Motor neuron (in vitro differentiated cells): Measurements from ENCODE around the gene RANGRF. TPM values are rescaled to one million over a fixed set of nuclear protein-coding genes. Genes with fewer than 3 reads are reported as not detected.
A peak's percentile ranks its signal among the peaks of the same experiment; 100 is the strongest.
"Not testable (repeated sequence)": the region's sequence is repeated elsewhere in the genome, so short reads cannot be mapped to it uniquely, and the experiment has no call there.

Experiments
- ATAC-seq, 8 experiments: fragments of 200-7000 bp; cut with Tn5 transposase; replicated peaks in 6 of 8; 2 replicates each; pipeline ENCODE4 v1.8.0; 2021; ENCODE audit warnings: mild to moderate bottlenecking in 8 of 8, moderate library complexity in 8 of 8
- H3K27ac ChIP-seq, 2 donors: fragments of 250-450 bp; sonication (Bioruptor Pico); 2 replicates each; pipeline ENCODE4 v1.9.0; 2021; ENCODE audit warnings: antibody characterized with exemption in 2 of 2, mild to moderate bottlenecking in 2 of 2, moderate library complexity in 1 of 2
- H3K4me1 ChIP-seq, 2 donors: fragments of 250-450 bp; sonication (Bioruptor Pico); replicated peaks in 1 of 2; 2 replicates each; pipeline ENCODE4 v1.6.1; 2021; ENCODE audit warnings: antibody characterized with exemption in 2 of 2, mild to moderate bottlenecking in 2 of 2, moderate library complexity in 1 of 2
- H3K4me3 ChIP-seq, 5 donors: fragments of 250-450 bp; sonication (Bioruptor Pico); 2 replicates each; pipeline ENCODE4 v1.9.0; 2021; ENCODE audit warnings: antibody characterized with exemption in 5 of 5, mild to moderate bottlenecking in 5 of 5, moderate library complexity in 4 of 5
- WGBS, 10 experiments: fragments of 450-650 bp; shearing (Covaris generic); methylation state at CpG; one replicate each; pipeline ENCODE4 v1.0.0; 2022; 5-methylcytosine and 5-hydroxymethylcytosine counted together
- in situ Hi-C, 9 experiments: fragments of 400-800 bp; cut with MboI; loops; one replicate each; pipeline ENCODE4 v1.15.0; 2021; ENCODE audit warnings: low sequenced_read_pairs in 9 of 9, low pct_unique_long_range_greater_than_20kb in 2 of 9; ENCODE audit not compliant: unreplicated experiment in 9 of 9
- total RNA-seq, 8 experiments: library from RNA; unstranded; fragments of 300-600 nt; gene quantifications; 2 replicates each; pipeline versions ENCODE4 v1.2.3 to v1.2.4, GENCODE V29; 2022

RANGRF gene
- 10 to 100 TPM; 17.0 to 26.9 (median 23.1) TPM for total RNA-seq

DNA sequence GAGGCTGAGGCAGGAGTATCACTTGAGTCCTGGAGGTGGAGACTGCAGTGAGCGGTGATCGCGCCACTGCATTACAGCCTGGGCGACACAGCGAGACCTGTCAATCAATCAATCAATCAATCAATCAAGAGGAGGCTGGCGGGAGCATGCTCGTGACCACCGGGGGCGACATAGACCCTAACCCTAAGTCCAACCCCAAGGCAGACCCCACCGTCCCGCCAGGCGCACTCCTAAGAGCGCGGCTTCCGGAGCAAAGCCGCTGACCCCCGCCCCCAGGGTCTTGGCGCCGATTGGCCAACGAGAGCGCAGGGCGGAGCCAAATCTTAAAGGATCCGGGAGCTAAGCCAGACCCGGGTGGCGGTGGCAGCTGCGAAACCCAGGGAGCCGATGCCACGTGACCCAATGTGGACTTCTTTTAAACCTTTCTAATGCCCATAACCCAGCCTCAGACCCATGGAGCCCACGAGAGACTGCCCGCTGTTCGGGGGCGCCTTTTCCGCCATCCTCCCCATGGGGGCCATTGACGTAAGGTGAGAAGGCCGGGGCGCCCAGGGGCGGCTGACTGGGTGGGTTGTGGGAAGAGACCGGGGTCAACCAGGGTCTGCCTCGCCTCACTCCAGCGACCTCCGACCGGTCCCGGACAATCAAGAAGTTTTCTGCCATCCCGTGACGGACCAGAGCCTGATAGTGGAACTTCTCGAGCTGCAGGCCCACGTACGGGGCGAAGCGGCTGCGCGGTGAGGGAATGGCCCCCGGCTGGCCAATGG is at the start of gene RANGRF:
RANGRF (plus strand) TSS at position 335 of the 767 bp plus-strand sequence; CDS start at position 454, 119 bp downstream.
- H3K4me1 ChIP-seq: peaks cover 5 to 10% of the 10 kb centered on the region in 2 donors
- 0 to 3% (median 0%) methylated on average over 1 to 8 of the region's 53 CpGs; no CpG with 5 or more reads in 4 of the 10 experiments for WGBS, 10 experiments
- peak; percentile 86 to 95 (median 94) for ATAC-seq
- H3K27ac ChIP-seq: peak within 1 kb of the TSS; percentile 48 to 53
- H3K4me3 ChIP-seq: peak within 1 kb of the TSS; percentile 56 to 96 (median 66)
- in situ Hi-C loops: no loop called here

- Histone ChIP-seq H3K4me1 (no peaks in the 10 kb centered on the region), H3K4me3 (no peak overlapping the region), H3K27ac (no peak overlapping the region)
- ATAC-seq: no peak
- in situ Hi-C loops: no loop called here
- 89 to 100% (median 94%) methylated on average over 2 to 5 of the region's 5 CpGs; no CpG with 5 or more reads in 2 of the 10 experiments for WGBS, 10 experiments
Measured at GRCh38 chr17:8243827-8244226, 44.6 kb upstream of the RANGRF start.

DNA sequence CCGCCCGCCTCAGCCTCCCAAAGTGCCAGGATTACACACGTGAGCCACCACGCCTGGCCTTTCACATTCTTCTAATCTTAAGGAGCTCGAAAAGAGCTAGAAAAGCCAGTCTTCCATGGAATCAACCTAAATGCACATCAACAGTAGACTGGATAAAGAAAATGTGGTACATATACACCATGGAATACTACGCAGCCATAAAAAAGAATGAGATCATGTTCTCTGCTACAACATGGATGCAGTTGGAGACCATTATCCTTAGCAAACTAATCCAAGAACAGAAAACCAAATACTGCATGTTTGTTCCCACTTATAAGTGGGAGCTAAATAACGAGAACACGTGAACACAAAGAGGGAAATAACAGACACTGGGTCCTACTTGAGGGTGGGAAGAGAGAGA is 43.7 kb upstream of the RANGRF start:
- in situ Hi-C loops: no loop called here
- WGBS, 10 experiments: 88 to 100% (median 100%) methylated on average over 2 to 6 of the region's 8 CpGs; no CpG with 5 or more reads in 1 of the 10 experiments
- Histone ChIP-seq H3K4me3 (no peak overlapping the region), H3K27ac (no peak overlapping the region), H3K4me1 (peaks cover under 1 to 1% of the 10 kb centered on the region in 2 donors)
- no peak for ATAC-seq

- in situ Hi-C loops: no loop called here
- Histone ChIP-seq H3K27ac (peak within 1 kb of the TSS; percentile 90 to 93), H3K4me1 (peaks cover 6 to 7% of the 10 kb centered on the region in 2 donors), H3K4me3 (peak within 1 kb of the TSS; percentile 52 to 83 (median 69))
- ATAC-seq: peak; percentile 56 to 84 (median 74)
- WGBS, 10 experiments: 0 to 7% (median 0%) methylated on average over 2 to 23 of the region's 58 CpGs; no CpG with 5 or more reads in 3 of the 10 experiments
Measured at GRCh38 chr17:8248751-8249607, 39.5 kb upstream of the RANGRF start, which contains the start of gene PFAS. Gene PFAS (plus strand): TSS chr17:8249289. CDS start chr17:8253938, 4,649 bp downstream.

DNA sequence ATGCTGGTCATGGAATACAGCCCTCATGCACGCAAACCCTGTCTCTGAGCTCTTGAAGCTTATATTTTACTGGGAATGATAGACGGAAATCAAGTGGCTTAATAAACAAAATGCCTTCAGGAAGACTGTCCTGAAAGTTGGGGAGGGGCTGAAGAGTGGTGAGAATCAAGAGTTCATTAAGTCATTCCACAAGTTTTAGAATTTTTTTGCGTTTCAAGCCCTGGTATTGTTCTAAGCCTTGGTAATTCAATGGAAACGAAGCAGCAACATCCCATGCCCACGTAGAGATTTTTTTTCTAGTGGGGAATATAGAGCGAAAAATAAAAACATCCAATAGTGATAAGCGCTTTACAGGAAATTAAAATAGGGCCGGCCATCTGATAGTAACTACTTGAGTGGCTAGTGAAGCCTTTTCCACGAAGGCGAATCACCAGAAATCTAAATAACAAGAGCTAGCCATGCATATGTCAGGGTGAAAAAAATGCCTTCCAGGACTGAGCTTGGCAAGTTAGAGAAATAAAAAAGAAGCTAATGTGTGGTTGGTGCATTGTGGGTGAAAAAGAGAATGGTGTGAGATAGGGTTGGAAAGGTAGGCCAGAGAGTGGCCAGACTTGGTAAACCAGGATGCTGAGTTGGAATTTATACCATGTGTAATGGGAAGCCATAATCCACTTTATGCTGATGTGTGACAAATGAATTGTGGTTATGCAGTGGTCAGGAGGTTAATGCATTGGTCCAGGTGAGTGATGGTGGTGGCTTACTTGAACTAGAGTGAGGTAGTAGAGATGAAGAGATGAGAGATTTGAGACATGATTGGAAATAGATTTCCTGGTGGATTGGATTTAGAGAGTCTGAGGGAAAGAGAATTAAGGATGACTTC is 38.6 kb upstream of the RANGRF start:
- in situ Hi-C loops: no loop called here
- Histone ChIP-seq H3K4me3 (peak overlapping the region; percentile 52 to 83 (median 69)), H3K27ac (peak overlapping the region; percentile 90 to 93), H3K4me1 (peaks cover 6 to 7% of the 10 kb centered on the region in 2 donors)
- no peak for ATAC-seq
- WGBS, 10 experiments: 0 to 17% (median 6%) methylated on average over 1 to 9 of the region's 10 CpGs

DNA sequence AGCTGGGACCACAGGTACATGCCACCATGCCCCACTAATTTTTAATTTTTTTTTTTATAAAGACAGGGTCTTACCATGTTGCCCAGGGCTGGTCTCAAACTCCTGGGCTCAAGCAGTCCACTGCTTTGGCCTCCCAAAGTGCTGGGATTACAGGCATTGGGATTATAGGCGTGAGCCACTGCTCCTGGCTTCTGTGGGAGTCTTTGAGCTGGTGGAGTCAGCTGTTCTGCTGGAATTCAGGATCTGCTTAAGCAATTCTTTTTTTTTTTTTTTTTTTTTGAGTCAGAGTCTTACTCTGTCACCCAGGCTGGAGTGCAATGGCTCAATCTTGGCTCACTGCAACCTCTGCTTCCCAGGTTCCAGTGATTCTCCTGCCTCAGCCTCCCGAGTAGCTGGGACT is 37.1 kb upstream of the RANGRF start:
- WGBS, 10 experiments: 90 to 100% (median 100%) methylated on average over 1 to 2 of the region's 2 CpGs; no CpG with 5 or more reads in 6 of the 10 experiments
- ATAC-seq, H3K4me1 ChIP-seq, H3K4me3 ChIP-seq, in situ Hi-C loops, H3K27ac ChIP-seq: not testable (repeated sequence)

DNA sequence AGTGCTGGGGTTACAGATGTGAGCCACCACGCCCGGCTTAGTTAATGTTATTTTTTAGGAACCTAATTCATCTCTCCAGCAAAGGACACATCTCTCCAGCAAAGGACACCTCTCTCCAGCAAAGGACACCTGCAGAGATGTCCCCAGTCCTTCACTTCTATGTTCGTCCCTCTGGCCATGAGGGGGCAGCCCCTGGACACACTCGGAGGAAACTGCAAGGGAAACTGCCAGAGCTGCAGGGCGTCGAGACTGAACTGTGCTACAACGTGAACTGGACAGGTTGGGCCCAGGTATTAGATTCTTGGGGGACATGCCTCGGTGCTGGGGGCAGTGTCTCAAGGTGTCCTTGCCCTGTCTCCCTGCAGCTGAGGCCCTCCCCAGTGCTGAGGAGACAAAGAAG is 34.7 kb upstream of the RANGRF start:
- Histone ChIP-seq H3K27ac (no peak overlapping the region), H3K4me3 (no peak overlapping the region), H3K4me1 (peaks cover 6 to 7% of the 10 kb centered on the region in 2 donors)
- ATAC-seq: no peak
- 40 to 100% (median 91%) methylated on average over 1 to 5 of the region's 8 CpGs; no CpG with 5 or more reads in 7 of the 10 experiments for WGBS, 10 experiments
- in situ Hi-C loops: no loop called here

GRCh38 chr17:8254881-8255280 is 33.6 kb upstream of the RANGRF start:
- ATAC-seq: no peak

GRCh38 chr17:8255499-8255898 is 33.0 kb upstream of the RANGRF start:
- H3K4me1 ChIP-seq: no peaks in the 10 kb centered on the region
- peak in 1 of 8 experiments; percentile 50 for ATAC-seq
- in situ Hi-C loops: no loop called here
- 100% methylated on average over 3 of the region's 9 CpGs; no CpG with 5 or more reads in 8 of the 10 experiments for WGBS, 10 experiments
- no peak overlapping the region for H3K4me3 ChIP-seq
- H3K27ac ChIP-seq: no peak overlapping the region

More at GRCh38 chr17:8254881-8255280, 33.6 kb upstream of the RANGRF start:
- no peak overlapping the region for H3K4me3 ChIP-seq
- 80 to 100% (median 95%) methylated on average over 1 to 11 of the region's 11 CpGs; no CpG with 5 or more reads in 3 of the 10 experiments for WGBS, 10 experiments
- no peak overlapping the region for H3K27ac ChIP-seq
- peaks cover 4 to 5% of the 10 kb centered on the region in 2 donors for H3K4me1 ChIP-seq
- in situ Hi-C loops: no loop called here

DNA sequence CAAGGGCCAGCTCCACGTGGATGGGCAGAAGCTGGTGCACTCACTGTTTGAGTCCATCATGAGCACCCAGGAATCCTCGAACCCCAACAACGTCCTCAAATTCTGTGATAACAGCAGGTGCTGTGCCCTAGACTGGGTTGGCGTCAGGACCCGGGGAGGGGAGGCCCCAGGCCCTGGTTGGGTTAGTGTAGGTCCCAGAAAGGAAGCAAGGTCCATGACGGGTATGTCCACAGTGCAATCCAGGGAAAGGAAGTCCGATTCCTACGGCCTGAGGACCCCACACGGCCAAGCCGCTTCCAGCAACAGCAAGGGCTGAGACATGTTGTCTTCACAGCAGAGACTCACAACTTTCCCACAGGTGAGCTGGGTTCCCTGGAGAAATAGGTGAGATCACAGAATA is 32.2 kb upstream of the RANGRF start:
- Histone ChIP-seq H3K4me1 (no peaks in the 10 kb centered on the region), H3K4me3 (no peak overlapping the region), H3K27ac (no peak overlapping the region)
- in situ Hi-C loops: no loop called here
- WGBS, 10 experiments: 87 to 94% (median 91%) methylated on average over 2 to 7 of the region's 10 CpGs; no CpG with 5 or more reads in 4 of the 10 experiments
- no peak for ATAC-seq

GRCh38 chr17:8256691-8257090 is 31.8 kb upstream of the RANGRF start:
- in situ Hi-C loops: no loop called here
- no peak for ATAC-seq
- Histone ChIP-seq H3K4me1 (no peaks in the 10 kb centered on the region), H3K4me3 (no peak overlapping the region), H3K27ac (no peak overlapping the region)
- 100% methylated on average over 1 of the region's 6 CpGs; no CpG with 5 or more reads in 8 of the 10 experiments for WGBS, 10 experiments

- no CpG with 5 or more reads among the region's 8 CpGs for WGBS, 10 experiments
- H3K4me3 ChIP-seq: no peak overlapping the region
- in situ Hi-C loops: no loop called here
- H3K27ac ChIP-seq: no peak overlapping the region
- no peak for ATAC-seq
- no peaks in the 10 kb centered on the region for H3K4me1 ChIP-seq
Measured at GRCh38 chr17:8257801-8258200, 30.7 kb upstream of the RANGRF start.
